ENCODE measurements around the gene C18orf32. TPM values are rescaled to one million over a fixed set of nuclear protein-coding genes. Genes with fewer than 3 reads are reported as not detected.
"Not testable (repeated sequence)": the region's sequence is repeated elsewhere in the genome, so short reads cannot be mapped to it uniquely, and the experiment has no call there.

C18orf32 gene
- total RNA-seq, 1 donor from 2014 or later: 10.2 TPM

GRCh38 chr18:49500201-49500921, 13.3 kb upstream of the C18orf32 start:
- no peak for DNase-seq

GRCh38 chr18:49499046-49499637, 12.1 kb upstream of the C18orf32 start:
- no peak for DNase-seq

- DNase-seq: no peak
Measured at GRCh38 chr18:49495480-49495879, 8.4 kb upstream of the C18orf32 start.

- no peak for DNase-seq
Measured at GRCh38 chr18:49495076-49495475, 8.0 kb upstream of the C18orf32 start.

- DNase-seq: peak; percentile 65
Measured at GRCh38 chr18:49494660-49495059, 7.6 kb upstream of the C18orf32 start.

- DNase-seq: no peak
Measured at GRCh38 chr18:49492694-49493033, 5.6 kb upstream of the C18orf32 start.

GRCh38 chr18:49491857-49492693, 5.0 kb upstream of the C18orf32 start, which contains the start of gene RPL17:
Gene RPL17 (minus strand): TSS chr18:49492465.
- DNase-seq: peak; percentile 98

- peak; percentile 19 for DNase-seq
Measured at GRCh38 chr18:49491534-49491856, 4.5 kb upstream of the C18orf32 start.

- no peak for DNase-seq
Measured at GRCh38 chr18:49490246-49490762, 3.3 kb upstream of the C18orf32 start.

- DNase-seq: no peak
Measured at GRCh38 chr18:49487711-49488310, 777 bp upstream of the C18orf32 start.

GRCh38 chr18:49486606-49486952, 455 bp downstream of the C18orf32 start:
- peak; percentile 53 for DNase-seq

- DNase-seq: peak; percentile 43
Measured at GRCh38 chr18:49486134-49486533, 900 bp downstream of the C18orf32 start.

GRCh38 chr18:49483198-49483597, 3.8 kb downstream of the C18orf32 start:
- DNase-seq: no peak

- DNase-seq: no peak
Measured at GRCh38 chr18:49481907-49482306, 5.1 kb downstream of the C18orf32 start.

- no peak for DNase-seq
Measured at GRCh38 chr18:49481317-49481716, 5.7 kb downstream of the C18orf32 start.

GRCh38 chr18:49479381-49480137, 7.5 kb downstream of the C18orf32 start:
- DNase-seq: no peak

GRCh38 chr18:49476664-49477411, 10.2 kb downstream of the C18orf32 start:
- no peak for DNase-seq

- DNase-seq: not testable (repeated sequence)
Measured at GRCh38 chr18:49474935-49475334, 12.1 kb downstream of the C18orf32 start.

GRCh38 chr18:49473721-49474120, 13.3 kb downstream of the C18orf32 start:
- DNase-seq: no peak

- no peak for DNase-seq
Measured at GRCh38 chr18:49472459-49472858, 14.6 kb downstream of the C18orf32 start.

GRCh38 chr18:49471532-49471931, 15.5 kb downstream of the C18orf32 start:
- DNase-seq: no peak

All from skin of body (tissue), 2 donors.